Hepatocyte (in vitro differentiated cells): Measurements from ENCODE around the gene NT5C2. TPM values are rescaled to one million over a fixed set of nuclear protein-coding genes. Genes with fewer than 3 reads are reported as not detected.
"Not testable (repeated sequence)": the region's sequence is repeated elsewhere in the genome, so short reads cannot be mapped to it uniquely, and the experiment has no call there.

ENCODE experiments used
- DNase-seq: peaks from one replicate; pipeline ENCODE4 v3.0.0-alpha.2; 2016; ENCODE audit warnings: low spot score
- H2AFZ ChIP-seq: fragments of 200-600 bp; sonication (generic); 2 replicates; pipeline ENCODE4 v1.6.0; 2016; ENCODE audit warnings: antibody characterized with exemption, mild to moderate bottlenecking
- H3K27ac ChIP-seq: fragments of 200-600 bp; sonication (generic); 2 replicates; pipeline ENCODE4 v1.5.1; 2016; ENCODE audit warnings: mild to moderate bottlenecking
- H3K27me3 ChIP-seq: fragments of 200-600 bp; sonication (generic); 2 replicates; pipeline ENCODE4 v1.6.1; 2016
- H3K36me3 ChIP-seq: fragments of 200-600 bp; sonication (generic); replicated peaks from 2 replicates; pipeline ENCODE4 v1.5.1; 2016; ENCODE audit warnings: low read depth; ENCODE audit not compliant: insufficient read depth
- H3K4me1 ChIP-seq: fragments of 200-600 bp; sonication (generic); 2 replicates; pipeline ENCODE4 v1.5.1; 2016; ENCODE audit warnings: mild to moderate bottlenecking, moderate library complexity; ENCODE audit not compliant: insufficient read depth
- H3K4me2 ChIP-seq: fragments of 200-600 bp; sonication (generic); 2 replicates; pipeline ENCODE4 v1.6.0; 2016
- H3K4me3 ChIP-seq: fragments of 200-600 bp; sonication (generic); 2 replicates; pipeline ENCODE4 v1.5.1; 2016; ENCODE audit warnings: mild to moderate bottlenecking
- H3K79me2 ChIP-seq: fragments of 200-600 bp; sonication (generic); 2 replicates; pipeline ENCODE4 v1.6.0; 2017; ENCODE audit warnings: mild to moderate bottlenecking
- H3K9me2 ChIP-seq: fragments of 200-600 bp; sonication (generic); replicated peaks from 2 replicates; pipeline ENCODE4 v1.6.0; 2017; ENCODE audit warnings: mild to moderate bottlenecking; ENCODE audit not compliant: insufficient read depth
- H3K9me3 ChIP-seq: fragments of 200-600 bp; sonication (generic); 2 replicates; pipeline ENCODE4 v1.5.1; 2016; ENCODE audit warnings: low read depth, mild to moderate bottlenecking
- H4K20me1 ChIP-seq: fragments of 200-600 bp; sonication (generic); 2 replicates; pipeline ENCODE4 v1.6.0; 2016; ENCODE audit warnings: mild to moderate bottlenecking; ENCODE audit not compliant: insufficient read depth, poor library complexity, severe bottlenecking
- CTCF ChIP-seq: fragments of 200-600 bp; sonication (generic); IDR thresholded peaks from 2 replicates; pipeline ENCODE4 v1.5.1; 2016; ENCODE audit warnings: antibody characterized with exemption, mild to moderate bottlenecking; ENCODE audit not compliant: poor library complexity
- EZH2 ChIP-seq: fragments of 200-600 bp; sonication (generic); IDR thresholded peaks from 2 replicates; pipeline ENCODE4 v1.6.1; 2016; ENCODE audit warnings: antibody characterized with exemption, mild to moderate bottlenecking, borderline replicate concordance
- EZH2phosphoT487 ChIP-seq: fragments of 200-600 bp; sonication (generic); IDR thresholded peaks from one replicate; pipeline ENCODE4 v1.6.1; 2018; ENCODE audit warnings: antibody characterized with exemption, mild to moderate bottlenecking, low read depth, moderate library complexity; ENCODE audit not compliant: unreplicated experiment, severe bottlenecking
- WGBS: methylation state at CpG from one replicate; pipeline ENCODE4 v1.1.6; 2016; ENCODE audit warnings: low lambda C conversion rate; ENCODE audit errors: missing lambda C conversion rate; 5-methylcytosine and 5-hydroxymethylcytosine counted together
- polyA plus RNA-seq: library from polyadenylated mRNA; unstranded; fragments of >200 nt; fragmentation: Nextera tagmentation; extraction: Ambion mirVana; gene quantifications from 2 replicates; pipeline ENCODE4 v1.2.1, GENCODE V29; 2016
- total RNA-seq: library from RNA; depleted of rRNA; stranded (reverse); fragments of >200 nt; gene quantifications from 2 replicates; pipeline ENCODE4 v1.2.3, GENCODE V29; 2014

The NT5C2 gene
- total and polyA plus RNA-seq, 2 experiments from 2014 or later, result 50.7 to 52.0 TPM

DNA sequence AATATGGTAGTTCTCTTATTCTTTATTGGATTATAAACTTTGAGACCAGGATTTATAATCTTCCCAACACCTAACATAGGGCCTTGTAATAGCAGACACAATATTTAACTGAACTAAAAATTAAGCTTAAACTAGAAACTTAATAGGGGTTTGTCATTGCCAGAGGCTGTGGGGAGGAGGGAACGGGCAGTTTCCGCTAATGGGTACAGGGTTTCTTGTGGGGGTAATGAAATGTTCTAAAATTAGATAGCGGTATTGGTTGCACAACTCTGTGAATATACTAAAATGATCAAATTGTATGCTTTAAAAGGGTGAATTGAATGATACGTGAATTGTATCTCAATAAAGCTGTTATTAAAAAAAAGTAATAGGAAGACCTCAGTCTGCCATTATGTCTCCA lies 45.4 kb downstream of the NT5C2 start:
- WGBS, result 97% methylated on average over 4 of the region's 4 CpGs
- H3K79me2 ChIP-seq, result peaks cover 58% of the 10 kb centered on the region

DNA sequence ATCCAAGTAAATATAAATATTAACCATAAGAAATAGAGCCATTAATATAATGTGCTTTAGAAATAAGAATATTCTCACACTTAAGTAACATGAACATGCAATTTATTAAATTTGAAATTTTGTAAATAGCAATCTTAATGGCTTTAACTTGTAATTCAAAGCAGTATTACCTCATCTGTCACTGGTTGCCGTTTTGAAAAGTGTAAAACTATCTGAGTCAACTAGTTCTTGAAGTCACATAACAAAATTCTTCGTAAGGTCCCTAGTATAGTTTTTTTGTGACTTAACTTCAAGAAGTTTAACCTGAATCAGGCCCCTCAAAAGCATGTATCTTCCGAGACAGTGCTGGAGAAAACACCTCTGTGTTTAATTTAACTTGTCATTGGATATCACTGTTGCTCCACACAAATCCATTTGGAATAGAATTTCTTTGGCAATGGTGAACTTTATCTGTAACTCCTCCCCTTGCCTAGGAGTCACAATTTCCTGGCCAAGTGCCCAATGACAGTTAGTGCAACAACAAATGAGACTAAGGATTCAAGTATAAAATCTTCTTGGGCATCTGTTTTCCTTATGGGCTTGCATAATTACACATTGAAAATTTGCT lies 47.1 kb downstream of the NT5C2 start:
- TF ChIP-seq EZH2 (no peak), CTCF (no peak), EZH2phosphoT487 (no peak)
- Histone ChIP-seq H3K36me3 (no peaks in the 10 kb centered on the region), H2AFZ (no peak overlapping the region), H3K27ac (peak overlapping the region; percentile 17), H3K4me3 (no peak overlapping the region), H3K9me2 (no peaks in the 10 kb centered on the region), H3K9me3 (no peaks in the 10 kb centered on the region), H3K27me3 (no peaks in the 10 kb centered on the region), H4K20me1 (no peaks in the 10 kb centered on the region), H3K79me2 (peaks cover 48% of the 10 kb centered on the region), H3K4me1 (peaks cover 16% of the 10 kb centered on the region), H3K4me2 (peak overlapping the region; percentile 22)
- WGBS, result 57% methylated on average over 3 of the region's 3 CpGs
- peak; percentile 77 for DNase-seq

More for the DNA sequence above, 45.4 kb downstream of the NT5C2 start:
- Histone ChIP-seq H4K20me1 (no peaks in the 10 kb centered on the region), H3K36me3 (no peaks in the 10 kb centered on the region), H3K4me3 (no peak overlapping the region), H3K27me3 (no peaks in the 10 kb centered on the region), H3K4me2 (no peak overlapping the region), H3K9me3 (no peaks in the 10 kb centered on the region), H3K9me2 (no peaks in the 10 kb centered on the region), H2AFZ (no peak overlapping the region), H3K27ac (no peak overlapping the region), H3K4me1 (peaks cover 18% of the 10 kb centered on the region)
- no peak for TF ChIP-seq EZH2phosphoT487
- TF ChIP-seq EZH2, result no peak
- TF ChIP-seq CTCF, result no peak
- no peak for DNase-seq

- Histone ChIP-seq H3K4me1 (peaks cover 16% of the 10 kb centered on the region), H3K9me3 (no peaks in the 10 kb centered on the region), H3K36me3 (no peaks in the 10 kb centered on the region), H3K79me2 (peaks cover 41% of the 10 kb centered on the region), H3K4me3 (no peak overlapping the region), H3K27ac (peak overlapping the region; percentile 17), H4K20me1 (no peaks in the 10 kb centered on the region), H3K27me3 (no peaks in the 10 kb centered on the region), H3K4me2 (peak overlapping the region; percentile 49), H3K9me2 (no peaks in the 10 kb centered on the region), H2AFZ (no peak overlapping the region)
- DNase-seq, result no peak
- TF ChIP-seq EZH2phosphoT487 (no peak), CTCF (no peak), EZH2 (no peak)
- WGBS, result 93% methylated on average over 1 of the region's 1 CpG
Observed at GRCh38 chr10:103145046-103145445, 48.0 kb downstream of the NT5C2 start.

DNA sequence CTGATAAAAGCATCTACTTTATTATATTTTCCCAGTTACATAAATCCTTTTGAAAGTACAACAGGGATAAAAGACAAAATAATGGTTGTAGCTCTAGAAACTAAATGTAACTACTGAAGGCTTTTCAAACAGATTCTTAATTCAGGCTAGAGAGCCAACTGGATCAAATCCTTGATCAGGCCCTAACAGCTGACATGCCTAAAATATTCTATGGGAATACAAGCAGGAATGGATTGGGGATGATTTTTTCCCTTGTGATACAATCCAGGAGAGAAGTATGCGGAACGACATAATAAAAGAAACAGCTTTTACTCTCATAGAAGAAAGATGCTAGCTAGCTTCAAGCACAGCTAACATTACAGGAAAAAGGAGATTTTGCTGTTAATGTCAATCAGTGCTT lies 49.0 kb downstream of the NT5C2 start:
- DNase-seq, result no peak
- H3K27me3 ChIP-seq, result no peaks in the 10 kb centered on the region
- H3K4me3 ChIP-seq, result no peak overlapping the region
- no peak overlapping the region for H3K27ac ChIP-seq
- H2AFZ ChIP-seq, result no peak overlapping the region
- no peaks in the 10 kb centered on the region for H3K9me3 ChIP-seq
- H4K20me1 ChIP-seq, result no peaks in the 10 kb centered on the region
- H3K36me3 ChIP-seq, result no peaks in the 10 kb centered on the region
- H3K4me2 ChIP-seq, result no peak overlapping the region
- 86% methylated on average over 2 of the region's 2 CpGs for WGBS
- no peaks in the 10 kb centered on the region for H3K9me2 ChIP-seq
- peaks cover 16% of the 10 kb centered on the region for H3K4me1 ChIP-seq
- TF ChIP-seq CTCF, result no peak
- no peak for TF ChIP-seq EZH2
- TF ChIP-seq EZH2phosphoT487, result no peak
- peaks cover 33% of the 10 kb centered on the region for H3K79me2 ChIP-seq

DNA sequence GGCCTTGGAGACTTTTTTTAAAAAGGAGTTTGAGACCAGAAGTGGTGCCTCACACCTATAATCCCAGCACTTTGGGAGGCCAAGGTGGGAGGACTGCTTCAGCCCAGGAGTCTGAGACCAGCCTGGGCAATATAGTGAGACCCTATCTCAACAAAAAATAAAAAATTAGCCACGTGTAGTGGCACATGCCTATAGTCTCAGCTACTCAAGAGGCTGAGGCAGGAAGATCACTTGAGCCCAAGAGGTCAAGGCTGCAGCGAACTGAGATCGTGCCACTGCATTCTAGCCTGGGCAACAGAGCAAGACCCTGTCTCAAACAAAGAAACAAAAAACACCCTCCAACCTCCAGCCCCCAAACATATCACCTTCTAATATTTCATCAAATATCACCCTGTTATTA lies 49.4 kb downstream of the NT5C2 start:
- H3K4me3 ChIP-seq, H3K36me3 ChIP-seq, H3K9me3 ChIP-seq, H4K20me1 ChIP-seq, H3K4me2 ChIP-seq, H3K27ac ChIP-seq, H3K9me2 ChIP-seq, DNase-seq, H2AFZ ChIP-seq, H3K27me3 ChIP-seq: not testable (repeated sequence)
- 96% methylated on average over 3 of the region's 3 CpGs for WGBS
- Histone ChIP-seq H3K79me2 (peaks cover 33% of the 10 kb centered on the region), H3K4me1 (peaks cover 16% of the 10 kb centered on the region)
